Thyroid gland (tissue), 4 donors: ENCODE data around the gene BCKDHB.

Experiments
- POLR2A ChIP-seq, 2 donors: fragments of 450-650 bp; IDR thresholded peaks; one replicate each; pipeline ENCODE4 v1.6.1; 2017; ENCODE audit warnings: antibody characterized with exemption in 2 of 2, mild to moderate bottlenecking in 2 of 2, moderate library complexity in 1 of 2
- TF ChIP-seq, protein P1 (sequence below), 6 experiments: fragments of 200-600 bp in 3 of 6; fragments of 450-650 bp in 3 of 6; sonication (generic) in 3 of 6; IDR thresholded peaks; one replicate each; pipeline ENCODE4 v1.5.1; 2016 to 2019; ENCODE audit warnings: antibody characterized with exemption in 6 of 6, mild to moderate bottlenecking in 2 of 6, inconsistent platforms in 1 of 6, moderate library complexity in 1 of 6

- TF ChIP-seq, protein P1, sequence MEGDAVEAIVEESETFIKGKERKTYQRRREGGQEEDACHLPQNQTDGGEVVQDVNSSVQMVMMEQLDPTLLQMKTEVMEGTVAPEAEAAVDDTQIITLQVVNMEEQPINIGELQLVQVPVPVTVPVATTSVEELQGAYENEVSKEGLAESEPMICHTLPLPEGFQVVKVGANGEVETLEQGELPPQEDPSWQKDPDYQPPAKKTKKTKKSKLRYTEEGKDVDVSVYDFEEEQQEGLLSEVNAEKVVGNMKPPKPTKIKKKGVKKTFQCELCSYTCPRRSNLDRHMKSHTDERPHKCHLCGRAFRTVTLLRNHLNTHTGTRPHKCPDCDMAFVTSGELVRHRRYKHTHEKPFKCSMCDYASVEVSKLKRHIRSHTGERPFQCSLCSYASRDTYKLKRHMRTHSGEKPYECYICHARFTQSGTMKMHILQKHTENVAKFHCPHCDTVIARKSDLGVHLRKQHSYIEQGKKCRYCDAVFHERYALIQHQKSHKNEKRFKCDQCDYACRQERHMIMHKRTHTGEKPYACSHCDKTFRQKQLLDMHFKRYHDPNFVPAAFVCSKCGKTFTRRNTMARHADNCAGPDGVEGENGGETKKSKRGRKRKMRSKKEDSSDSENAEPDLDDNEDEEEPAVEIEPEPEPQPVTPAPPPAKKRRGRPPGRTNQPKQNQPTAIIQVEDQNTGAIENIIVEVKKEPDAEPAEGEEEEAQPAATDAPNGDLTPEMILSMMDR (IDR thresholded peaks at IDR 0.05), result no peak
- TF ChIP-seq POLR2A (IDR thresholded peaks at IDR 0.05), result no peak
Measured at GRCh38 chr6:80356000-80356399, 249.5 kb downstream of the BCKDHB start.
